GM12873 (cell line): ENCODE measurements around the gene NFXL1.

Source experiments
- CTCF ChIP-seq: IDR thresholded peaks from 2 replicates; pipeline ENCODE4 v1.5.1; 2012; ENCODE audit warnings: low read depth, mild to moderate bottlenecking, moderate library complexity, low read length, control low read depth; ENCODE audit not compliant: insufficient read depth; ENCODE audit errors: missing control alignments

The NFXL1 gene

DNA sequence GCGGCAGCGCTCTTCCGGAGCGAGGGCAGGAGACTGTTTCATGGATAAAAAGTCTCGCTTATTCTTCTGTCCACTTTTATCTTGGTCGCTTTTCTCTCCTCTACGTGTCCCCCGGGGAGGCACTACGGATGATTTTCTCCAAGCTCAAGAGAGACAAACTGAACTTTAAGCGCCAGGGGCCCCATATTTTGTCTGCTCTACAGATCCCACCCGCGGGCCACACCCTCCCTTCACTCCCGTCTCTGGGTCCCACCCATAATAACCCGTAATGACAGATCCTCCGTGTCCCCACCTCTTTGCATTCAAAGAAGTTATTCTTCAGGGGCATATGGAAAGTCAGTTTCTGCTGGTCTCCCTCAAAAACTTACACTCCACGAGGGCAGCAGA, 76.5 kb downstream of the NFXL1 start, which contains the start of gene CORIN:
TSS of gene CORIN (minus strand) at position 160 of the 387 bp plus-strand sequence. CDS start at position 42, 118 bp downstream.
- no peak for TF ChIP-seq CTCF

DNA sequence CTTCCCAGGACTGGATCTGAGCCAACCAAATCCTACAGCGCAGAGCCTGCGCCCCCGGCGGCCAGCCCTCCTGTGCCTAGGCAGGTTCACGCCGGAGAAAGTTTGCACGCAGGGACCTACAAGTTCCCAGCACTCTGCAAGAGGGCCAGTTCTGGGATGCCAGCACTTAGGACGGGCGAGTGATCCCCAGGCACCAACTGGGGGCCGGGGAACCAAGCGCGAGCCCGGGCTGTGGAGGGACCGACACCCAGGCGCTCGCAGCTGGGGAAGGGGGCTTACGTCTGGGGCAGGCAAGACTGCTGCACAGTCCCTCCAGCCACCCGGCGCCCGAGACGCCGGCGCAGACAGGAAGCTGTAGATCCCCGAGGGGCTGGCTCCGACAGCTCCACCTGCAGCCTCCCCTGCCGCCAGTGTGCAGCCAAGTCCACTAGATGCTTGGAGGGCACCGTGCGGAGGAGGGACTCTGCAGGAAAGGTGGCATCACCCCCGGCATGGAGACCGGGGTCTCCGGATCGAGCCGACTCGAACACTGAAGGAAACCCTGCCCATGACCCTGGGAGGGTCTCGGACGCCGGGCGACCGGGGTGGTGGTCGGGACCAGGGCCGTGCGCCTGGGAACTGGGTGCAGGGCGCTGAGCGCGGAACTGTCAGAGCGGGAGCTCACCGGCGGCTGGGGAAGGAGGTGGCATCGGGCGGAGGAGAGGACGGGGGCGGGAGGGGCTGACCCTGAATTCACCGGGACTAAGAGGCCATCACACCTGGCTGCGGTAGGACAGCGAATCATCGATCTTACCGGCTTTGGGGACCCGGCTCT, 77.1 kb downstream of the NFXL1 start:
- no peak for TF ChIP-seq CTCF

GRCh38 chr4:47836641-47837093, 77.7 kb downstream of the NFXL1 start:
- TF ChIP-seq CTCF, result peak; percentile 78

GRCh38 chr4:47835494-47835893, 78.9 kb downstream of the NFXL1 start:
- no peak for TF ChIP-seq CTCF

DNA sequence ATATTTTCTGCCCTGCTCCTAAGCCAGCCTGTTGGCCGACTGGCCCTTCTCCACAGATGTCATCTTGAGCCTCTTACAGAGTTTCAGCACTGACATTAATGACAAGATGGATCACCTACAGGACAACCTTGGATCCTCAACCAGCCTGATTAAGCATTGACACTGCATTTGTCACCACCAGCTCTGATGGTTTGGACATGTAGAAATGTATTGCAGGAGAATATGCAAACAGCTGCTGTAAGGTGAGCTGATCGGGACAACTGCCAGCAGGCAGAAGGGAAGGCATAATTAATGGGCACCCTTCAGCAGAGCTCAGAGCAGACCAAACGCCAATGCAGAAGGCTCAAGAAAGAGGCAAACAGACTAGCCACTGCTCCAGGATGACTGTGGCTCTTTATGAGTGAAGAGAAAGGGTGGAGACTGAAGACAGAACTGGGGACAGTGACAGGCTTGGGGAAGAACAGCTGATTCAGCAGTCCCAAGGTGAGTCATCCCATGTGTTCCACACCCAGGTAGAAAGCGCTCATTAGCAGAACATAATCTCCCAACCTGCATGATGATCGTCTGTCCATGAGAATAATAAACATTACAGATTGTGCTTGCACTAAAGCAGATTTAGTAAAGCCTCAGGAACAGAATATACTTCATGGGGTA, 83.2 kb downstream of the NFXL1 start:
- no peak for TF ChIP-seq CTCF

DNA sequence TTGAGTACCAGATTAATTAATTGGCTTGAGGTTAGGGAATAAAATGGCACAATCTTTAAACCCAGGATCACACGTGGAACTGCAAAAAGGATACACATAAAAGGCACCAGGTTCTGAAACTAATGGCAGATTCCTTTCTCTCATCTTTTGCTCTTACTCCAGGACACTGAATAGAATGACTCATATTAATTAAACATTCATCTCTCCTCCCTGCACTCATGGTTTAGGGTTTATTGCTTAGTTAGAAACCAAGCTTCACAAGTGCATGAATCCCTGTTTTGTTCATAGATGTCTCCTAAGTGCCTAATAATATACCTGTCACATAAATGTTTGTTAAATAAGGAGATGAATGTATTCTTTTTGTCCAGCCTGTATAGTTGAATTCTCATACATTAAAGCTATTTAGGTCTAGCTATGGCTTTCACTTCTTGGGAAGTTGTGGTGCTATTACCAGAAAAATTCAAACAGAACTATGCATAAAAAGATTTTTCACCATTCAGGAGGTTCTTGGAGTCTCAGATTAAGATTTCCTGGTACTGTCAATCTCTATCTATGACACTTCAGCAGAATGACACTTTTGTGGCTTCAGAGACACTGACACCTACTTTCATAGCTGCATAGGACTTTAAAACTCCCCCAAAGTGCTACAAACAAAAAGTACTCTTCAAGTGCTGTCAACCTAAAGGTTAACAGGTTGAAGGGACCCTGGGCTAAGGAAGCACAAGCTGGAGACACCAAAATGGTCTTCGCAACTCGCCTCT, 83.9 kb downstream of the NFXL1 start:
- no peak for TF ChIP-seq CTCF

DNA sequence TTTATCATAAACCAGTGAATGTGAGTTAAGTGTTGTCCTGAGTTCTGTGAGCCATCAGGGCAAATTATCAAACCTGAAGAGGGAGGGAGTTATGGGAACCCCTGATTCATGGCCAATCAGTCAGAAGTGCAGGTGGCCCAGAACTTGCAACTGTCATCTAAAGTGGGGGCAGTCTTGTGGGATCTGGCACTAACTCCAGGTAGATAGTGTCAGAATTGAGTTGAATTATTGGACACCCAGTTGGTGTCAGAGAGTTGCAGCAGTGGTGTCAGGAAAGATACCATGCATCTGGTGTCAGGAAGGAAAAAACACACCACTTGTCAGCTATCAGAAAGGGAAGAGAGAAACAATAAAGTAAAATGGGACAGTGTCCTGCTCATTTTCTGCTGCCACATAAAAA, 84.9 kb downstream of the NFXL1 start:
- no peak for TF ChIP-seq CTCF
